ENCODE measurements around the gene CCSER2.

GRCh38 chr10:84484541-84484940 lies 156.2 kb downstream of the CCSER2 start:
- TF ChIP-seq POLR2A (IDR thresholded peaks at IDR 0.05) (no peak), CTCF (IDR thresholded peaks at IDR 0.05) (no peak)

All from adrenal gland (tissue), 5 donors.